GM12878 (cell line): Measurements from ENCODE around the gene NRG3. TPM values are rescaled to one million over a fixed set of nuclear protein-coding genes. Genes with fewer than 3 reads are reported as not detected.

Experiments used
- ATAC-seq: fragments of 200-7000 bp; cut with Tn5 transposase; 3 replicates; pipeline ENCODE4 v1.9.1; 2020; ENCODE audit warnings: mild to moderate bottlenecking, moderate library complexity
- BruUV-seq: library from RNA; stranded (reverse); fragments of 400-500 nt; replicated peaks from 2 replicates; lab custom pipeline; 2021; lab: Mats Ljungman, UMichigan
- CTCF ChIA-PET: fragments of 300-600 bp; sonication (Branson Sonifier 250); formaldehyde crosslinking; extraction: SDS; loops from one replicate; lab custom pipeline; 2021; ENCODE audit warnings: inconsistent platforms; lab: Yijun Ruan, JAX
- POLR2A ChIA-PET: fragments of 350-600 bp; formaldehyde crosslinking; extraction: SDS; loops from one replicate; lab custom pipeline; 2021; ENCODE audit warnings: inconsistent platforms; lab: Charles Lee
- RAD21 ChIA-PET: fragments of 300-600 bp; sonication (Branson Sonifier 250); formaldehyde crosslinking; loops from one replicate; lab custom pipeline; 2023; ENCODE audit warnings: antibody characterized with exemption; ENCODE audit not compliant: unreplicated experiment; lab: Charles Lee
- SMC1A ChIA-PET: fragments of 300-600 bp; sonication (Branson Sonifier 250); formaldehyde crosslinking; loops from one replicate; lab custom pipeline; 2023; ENCODE audit not compliant: unreplicated experiment, uncharacterized antibody; lab: Charles Lee
- DNase-seq: peaks from one replicate; pipeline ENCODE4 v3.0.0-alpha.2; 2011; ENCODE audit warnings: low read depth, low spot score
- FAIRE-seq: peaks from 3 replicates; lab custom pipeline; 2011; peaks lifted over from hg19 to GRCh38; lab: Jason Lieb, UNC
- H2AFZ ChIP-seq: 2 replicates; pipeline ENCODE4 v1.6.0; 2011; ENCODE audit warnings: low read depth, low read length, control low read depth; ENCODE audit not compliant: control insufficient read depth
- H3K27ac ChIP-seq: 2 replicates; pipeline ENCODE4 v1.5.1; 2011; ENCODE audit warnings: control low read depth; ENCODE audit not compliant: control insufficient read depth, insufficient read depth
- H3K27me3 ChIP-seq, 2 experiments: replicated peaks in 1 of 2; 2 replicates each; pipeline versions ENCODE4 v1.6.0 to v1.6.1; 2011; ENCODE audit warnings: low read length in 1 of 2; ENCODE audit not compliant: control insufficient read depth in 2 of 2, insufficient read depth in 2 of 2
- H3K36me3 ChIP-seq, 2 experiments: 2 replicates each; pipeline ENCODE4 v1.5.1; 2011; ENCODE audit warnings: low read length in 1 of 2; ENCODE audit not compliant: control insufficient read depth in 2 of 2, insufficient read depth in 2 of 2
- H3K4me1 ChIP-seq: 2 replicates; pipeline ENCODE4 v1.6.1; 2011; ENCODE audit warnings: mild to moderate bottlenecking, low read length, moderate library complexity, mixed read lengths; ENCODE audit not compliant: control insufficient read depth, insufficient read depth
- H3K4me2 ChIP-seq: 2 replicates; pipeline ENCODE4 v1.6.0; 2011; ENCODE audit warnings: control low read depth; ENCODE audit not compliant: control insufficient read depth, insufficient read depth
- H3K4me3 ChIP-seq: fragments of 200-600 bp; sonication (generic); 2 replicates; pipeline ENCODE4 v1.5.1; 2016
- H3K79me2 ChIP-seq: 2 replicates; pipeline ENCODE4 v1.6.0; 2011; ENCODE audit warnings: low read length; ENCODE audit not compliant: control insufficient read depth, insufficient read depth
- H3K9ac ChIP-seq: 2 replicates; pipeline ENCODE4 v1.8.0; 2011; ENCODE audit warnings: low read length, control low read depth, mixed read lengths; ENCODE audit not compliant: control insufficient read depth, insufficient read depth
- H3K9me3 ChIP-seq: replicated peaks from 3 replicates; pipeline ENCODE4 v1.5.1; 2011; ENCODE audit warnings: mild to moderate bottlenecking, low read length; ENCODE audit not compliant: control insufficient read depth, insufficient read depth
- H4K20me1 ChIP-seq: 2 replicates; pipeline ENCODE4 v1.6.0; 2011; ENCODE audit not compliant: control insufficient read depth, insufficient read depth
- BACH1 ChIP-seq: fragments of 450-650 bp; IDR thresholded peaks from 2 replicates; pipeline ENCODE4 v1.6.1; 2017; ENCODE audit warnings: mild to moderate bottlenecking, borderline replicate concordance
- DPF2 ChIP-seq: fragments of 450-650 bp; IDR thresholded peaks from 2 replicates; pipeline ENCODE4 v1.6.1; 2017; ENCODE audit warnings: mild to moderate bottlenecking
- EZH2 ChIP-seq: IDR thresholded peaks from 2 replicates; pipeline ENCODE4 v1.6.1; 2012; ENCODE audit warnings: low read depth, mild to moderate bottlenecking, control low read depth, inconsistent platforms, low read length, borderline replicate concordance; ENCODE audit not compliant: control insufficient read depth
- MTA2 ChIP-seq: fragments of 450-650 bp; IDR thresholded peaks from 2 replicates; pipeline ENCODE4 v1.6.1; 2016; ENCODE audit warnings: low read depth, mild to moderate bottlenecking, moderate library complexity
- NR2C1 ChIP-seq: fragments of 450-650 bp; IDR thresholded peaks from 2 replicates; pipeline ENCODE4 v1.6.1; 2017; ENCODE audit warnings: antibody characterized with exemption, mild to moderate bottlenecking, moderate library complexity
- RAD21 ChIP-seq: IDR thresholded peaks from 2 replicates; pipeline ENCODE4 v1.6.1; 2011; ENCODE audit warnings: mild to moderate bottlenecking, low read depth, low read length, moderate library complexity; ENCODE audit not compliant: insufficient read depth
- RBBP5 ChIP-seq: fragments of 200-600 bp; sonication (generic); conservative IDR thresholded peaks from 2 replicates; pipeline ENCODE4 v1.6.1; 2016
- RUNX3 ChIP-seq: IDR thresholded peaks from 2 replicates; pipeline ENCODE4 v1.6.1; 2012; ENCODE audit warnings: low read length, inconsistent platforms
- SMARCA5 ChIP-seq: fragments of 450-650 bp; IDR thresholded peaks from 2 replicates; pipeline ENCODE4 v1.6.1; 2017; ENCODE audit warnings: mild to moderate bottlenecking
- SPI1 ChIP-seq: IDR thresholded peaks from 2 replicates; pipeline ENCODE4 v1.6.1; 2011; ENCODE audit warnings: low read depth, mild to moderate bottlenecking, low read length, moderate library complexity, borderline replicate concordance; ENCODE audit not compliant: insufficient read depth
- SREBF2 ChIP-seq: IDR thresholded peaks from 2 replicates; pipeline ENCODE4 v1.6.1; 2012; ENCODE audit warnings: mild to moderate bottlenecking, low read length
- TARDBP ChIP-seq: IDR thresholded peaks from 2 replicates; pipeline ENCODE4 v1.6.1; 2016; ENCODE audit warnings: borderline replicate concordance
- WRNIP1 ChIP-seq: IDR thresholded peaks from 2 replicates; pipeline ENCODE4 v1.6.1; 2011; ENCODE audit warnings: low read depth, low read length, improper control_type of control experiment, borderline replicate concordance
- ZNF622 ChIP-seq: fragments of 450-650 bp; IDR thresholded peaks from 2 replicates; pipeline ENCODE4 v1.6.1; 2017; ENCODE audit warnings: mild to moderate bottlenecking, inconsistent platforms
- WGBS: methylation state at CpG from one replicate; pipeline ENCODE4 v1.1.6; 2016; ENCODE audit warnings: low lambda C conversion rate; ENCODE audit not compliant: insufficient replicate concordance, insufficient coverage; ENCODE audit errors: missing lambda C conversion rate; 5-methylcytosine and 5-hydroxymethylcytosine counted together
- in situ Hi-C: fragments of 300-500 bp; cut with MboI; formaldehyde crosslinking; loops from 9 replicates; pipeline ENCODE4 v1.14.3; 2018; ENCODE audit warnings: mixed read lengths
- intact Hi-C: fragments of 100-400 bp; cut with micrococcal nuclease; formaldehyde crosslinking; loops from one replicate; pipeline ENCODE4 v1.14.2; 2022; ENCODE audit not compliant: unreplicated experiment
- polyA plus RNA-seq, 11 experiments: library from polyadenylated mRNA; depleted of rRNA in 4 of 11; unstranded in 6 of 11; stranded (reverse) in 5 of 11; fragments of >200 nt; fragmentation: Nextera tagmentation in 4 of 11; fragmentation: Illumina TruSeq in 1 of 11; extraction: Ambion mirVana in 4 of 11; extraction: Trizol in 1 of 11; gene quantifications; 1 replicate in 1 of 11; 2 replicates in 10 of 11; pipeline versions ENCODE4 v1.2.1 to v1.2.3, GENCODE V29; 2011 to 2016; ENCODE audit warnings: inconsistent platforms in 2 of 11, missing spikeins in 2 of 11, low read depth in 1 of 11
- total RNA-seq, 4 experiments: library from RNA; depleted of rRNA in 3 of 4; stranded (reverse); fragments of >200 nt in 3 of 4; fragmentation: Illumina TruSeq in 1 of 4; extraction: Trizol in 1 of 4; gene quantifications; 2 replicates each; pipeline versions ENCODE4 v1.2.1 to v1.2.3, GENCODE V29; 2013 to 2021
- TF ChIP-seq, protein P1 (sequence below): IDR thresholded peaks from 2 replicates; pipeline ENCODE4 v1.6.1; 2012; ENCODE audit warnings: low read depth, low read length, improper control_type of control experiment
- TF ChIP-seq, protein P2 (sequence below): fragments of 450-650 bp; IDR thresholded peaks from 2 replicates; pipeline ENCODE4 v1.6.1; 2017; ENCODE audit warnings: low read depth, mild to moderate bottlenecking, moderate library complexity

Gene NRG3
- total and polyA plus RNA-seq, 10 of the 15 experiments (the other 5 are each of a cell fraction or from before 2014, with no cell fraction given) = 0.03 to 0.41 (median 0.17) TPM; not detected in 3

DNA sequence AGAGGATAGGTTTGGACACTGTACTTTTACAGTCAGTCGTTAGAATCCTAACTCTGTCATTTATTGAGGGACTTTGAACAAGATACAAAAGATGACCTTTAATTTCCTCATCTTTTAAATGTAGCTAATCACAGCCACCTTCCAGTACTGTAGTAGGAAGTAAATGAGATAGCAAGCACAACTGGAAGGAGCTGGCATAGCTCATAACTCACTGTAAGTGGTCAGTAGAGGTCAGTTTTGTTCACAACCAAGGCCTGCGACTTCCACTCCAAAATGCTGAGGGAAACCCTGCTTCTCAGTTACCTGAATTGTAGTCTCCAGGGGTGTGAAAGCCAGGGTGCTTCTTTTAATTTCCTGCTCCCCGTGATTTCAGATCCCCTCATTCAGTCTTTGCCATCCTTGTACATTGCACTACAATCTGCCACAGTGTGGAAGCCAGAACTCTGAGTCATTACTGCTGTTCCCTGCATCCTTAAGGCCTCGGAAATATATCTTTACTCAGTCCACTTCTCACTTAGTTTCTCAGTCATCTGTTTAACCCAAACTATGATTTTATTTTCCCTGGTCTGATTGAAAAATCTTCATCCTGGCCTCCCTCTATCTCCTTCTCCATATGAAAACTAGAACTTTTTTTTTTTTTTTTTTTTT, 361.2 kb downstream of the NRG3 start (continued):
- TF ChIP-seq, protein P1, sequence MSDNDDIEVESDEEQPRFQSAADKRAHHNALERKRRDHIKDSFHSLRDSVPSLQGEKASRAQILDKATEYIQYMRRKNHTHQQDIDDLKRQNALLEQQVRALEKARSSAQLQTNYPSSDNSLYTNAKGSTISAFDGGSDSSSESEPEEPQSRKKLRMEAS = no peak
- TF ChIP-seq SMARCA5 = no peak
- TF ChIP-seq ZNF622 = no peak
- no peak for TF ChIP-seq MTA2
- TF ChIP-seq RAD21 = no peak
- TF ChIP-seq, protein P2, sequence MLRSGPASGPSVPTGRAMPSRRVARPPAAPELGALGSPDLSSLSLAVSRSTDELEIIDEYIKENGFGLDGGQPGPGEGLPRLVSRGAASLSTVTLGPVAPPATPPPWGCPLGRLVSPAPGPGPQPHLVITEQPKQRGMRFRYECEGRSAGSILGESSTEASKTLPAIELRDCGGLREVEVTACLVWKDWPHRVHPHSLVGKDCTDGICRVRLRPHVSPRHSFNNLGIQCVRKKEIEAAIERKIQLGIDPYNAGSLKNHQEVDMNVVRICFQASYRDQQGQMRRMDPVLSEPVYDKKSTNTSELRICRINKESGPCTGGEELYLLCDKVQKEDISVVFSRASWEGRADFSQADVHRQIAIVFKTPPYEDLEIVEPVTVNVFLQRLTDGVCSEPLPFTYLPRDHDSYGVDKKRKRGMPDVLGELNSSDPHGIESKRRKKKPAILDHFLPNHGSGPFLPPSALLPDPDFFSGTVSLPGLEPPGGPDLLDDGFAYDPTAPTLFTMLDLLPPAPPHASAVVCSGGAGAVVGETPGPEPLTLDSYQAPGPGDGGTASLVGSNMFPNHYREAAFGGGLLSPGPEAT = no peak
- TF ChIP-seq RUNX3 = no peak
- TF ChIP-seq TARDBP = no peak
- TF ChIP-seq, all 136 proteins: peak for 0

DNA sequence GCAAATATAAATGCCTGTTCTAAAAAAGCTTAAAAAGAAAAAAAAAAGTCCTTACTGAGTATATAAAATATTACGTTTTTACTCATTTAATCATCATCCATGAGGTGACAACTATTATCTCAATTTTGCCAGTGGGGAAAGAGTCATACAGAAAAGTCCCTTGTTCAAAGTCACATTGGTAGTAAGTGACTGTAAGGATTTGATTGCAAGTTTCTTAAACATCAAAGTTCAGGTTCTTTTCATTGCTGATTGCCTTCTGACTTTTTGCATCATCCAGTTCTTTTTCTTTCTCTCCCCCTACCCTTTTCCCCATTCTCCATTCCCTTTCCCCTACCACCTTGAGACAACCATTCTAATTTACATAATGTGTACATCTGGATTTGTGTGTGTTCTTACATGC, 363.3 kb downstream of the NRG3 start:
- Histone ChIP-seq H4K20me1 (no peaks in the 10 kb centered on the region), H3K36me3 (no peaks in the 10 kb centered on the region), H3K27me3 (no peaks in the 10 kb centered on the region; a peak in 1 of 4 replicates), H2AFZ (no peak overlapping the region), H3K79me2 (no peaks in the 10 kb centered on the region), H3K27ac (no peak overlapping the region), H3K9me3 (no peaks in the 10 kb centered on the region), H3K4me2 (no peak overlapping the region), H3K9ac (no peak overlapping the region), H3K4me1 (no peaks in the 10 kb centered on the region), H3K4me3 (no peak overlapping the region)
- no TSS peak for BruUV-seq
- intact Hi-C loops = no loop called here
- no peak for ATAC-seq
- CTCF ChIA-PET = no interaction called here
- TF ChIP-seq SPI1 (no peak), DPF2 (no peak), RBBP5 (no peak), NR2C1 (no peak), EZH2 (no peak), SMARCA5 (no peak), SREBF2 (no peak), WRNIP1 (no peak), BACH1 (no peak)
- TF ChIP-seq, protein P2 = no peak
- FAIRE-seq = no peak
- SMC1A ChIA-PET = no interaction called here
- in situ Hi-C loops = no loop called here
- 0% methylated on average over 1 of the region's 1 CpG for WGBS
- no peak for DNase-seq
- POLR2A ChIA-PET = no interaction called here
- RAD21 ChIA-PET = no interaction called here
